ENCODE data around the gene FAM107B.

DNA sequence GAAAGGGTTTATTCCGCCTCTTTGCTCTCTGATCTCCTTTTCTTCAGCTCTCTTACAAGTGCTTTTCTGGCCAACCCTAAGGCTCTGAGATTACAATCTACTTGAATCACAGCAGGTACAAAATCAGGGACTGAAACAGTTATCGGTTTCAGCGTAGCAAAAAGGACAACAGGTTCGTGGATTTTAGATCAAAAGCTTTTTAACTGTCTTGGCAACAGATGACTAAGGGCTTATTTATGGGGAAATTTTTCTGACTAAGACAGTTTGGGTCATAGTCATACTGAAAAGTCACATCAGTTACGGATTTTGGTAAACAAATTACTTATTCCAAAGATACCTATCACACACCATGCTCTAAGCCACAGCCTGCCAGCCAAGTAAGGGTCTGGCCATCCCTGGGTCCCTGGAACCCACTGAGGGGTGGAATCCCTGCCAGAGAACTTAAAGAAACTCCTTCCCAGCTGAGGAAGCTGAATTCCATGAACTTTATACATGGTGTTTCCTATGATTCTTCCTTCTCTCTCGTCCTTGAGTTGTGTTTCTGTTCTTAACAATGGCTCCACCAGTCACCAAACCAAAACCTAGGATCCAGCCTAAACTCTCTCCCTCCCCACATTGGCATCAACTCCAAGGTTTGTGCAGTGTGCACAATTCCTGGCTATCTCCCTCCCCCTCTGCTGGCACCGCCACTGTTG lies 169.3 kb downstream of the FAM107B start:
- TF ChIP-seq RXRA (IDR thresholded peaks at IDR 0.05; ENCODE audit: insufficient read depth, low read depth, low read length): no peak
- no peak for TF ChIP-seq PHF8 (conservative IDR thresholded peaks at IDR 0.05; ENCODE audit: low read depth, low read length)
- no peak for TF ChIP-seq CTCF (IDR thresholded peaks at IDR 0.05; ENCODE audit: control extremely low read depth in 1 of 3, insufficient read depth in 1 of 3, low read depth in 1 of 3, low read length in 3 of 3)
- no peak for TF ChIP-seq TEAD4 (IDR thresholded peaks at IDR 0.05; ENCODE audit: low read depth, low read length)
- TF ChIP-seq NRF1 (IDR thresholded peaks at IDR 0.05; ENCODE audit: low read depth, low read length): no peak
- no peak for TF ChIP-seq RAD21 (IDR thresholded peaks at IDR 0.05 in 1 of 2, conservative IDR thresholded peaks at IDR 0.05 in 1 of 2; ENCODE audit: low read depth in 2 of 2, low read length in 2 of 2)
- TF ChIP-seq POLR2A (IDR thresholded peaks at IDR 0.05; ENCODE audit: control extremely low read depth in 1 of 2, low read depth in 2 of 2, low read length in 2 of 2): no peak
- TF ChIP-seq, protein P1, sequence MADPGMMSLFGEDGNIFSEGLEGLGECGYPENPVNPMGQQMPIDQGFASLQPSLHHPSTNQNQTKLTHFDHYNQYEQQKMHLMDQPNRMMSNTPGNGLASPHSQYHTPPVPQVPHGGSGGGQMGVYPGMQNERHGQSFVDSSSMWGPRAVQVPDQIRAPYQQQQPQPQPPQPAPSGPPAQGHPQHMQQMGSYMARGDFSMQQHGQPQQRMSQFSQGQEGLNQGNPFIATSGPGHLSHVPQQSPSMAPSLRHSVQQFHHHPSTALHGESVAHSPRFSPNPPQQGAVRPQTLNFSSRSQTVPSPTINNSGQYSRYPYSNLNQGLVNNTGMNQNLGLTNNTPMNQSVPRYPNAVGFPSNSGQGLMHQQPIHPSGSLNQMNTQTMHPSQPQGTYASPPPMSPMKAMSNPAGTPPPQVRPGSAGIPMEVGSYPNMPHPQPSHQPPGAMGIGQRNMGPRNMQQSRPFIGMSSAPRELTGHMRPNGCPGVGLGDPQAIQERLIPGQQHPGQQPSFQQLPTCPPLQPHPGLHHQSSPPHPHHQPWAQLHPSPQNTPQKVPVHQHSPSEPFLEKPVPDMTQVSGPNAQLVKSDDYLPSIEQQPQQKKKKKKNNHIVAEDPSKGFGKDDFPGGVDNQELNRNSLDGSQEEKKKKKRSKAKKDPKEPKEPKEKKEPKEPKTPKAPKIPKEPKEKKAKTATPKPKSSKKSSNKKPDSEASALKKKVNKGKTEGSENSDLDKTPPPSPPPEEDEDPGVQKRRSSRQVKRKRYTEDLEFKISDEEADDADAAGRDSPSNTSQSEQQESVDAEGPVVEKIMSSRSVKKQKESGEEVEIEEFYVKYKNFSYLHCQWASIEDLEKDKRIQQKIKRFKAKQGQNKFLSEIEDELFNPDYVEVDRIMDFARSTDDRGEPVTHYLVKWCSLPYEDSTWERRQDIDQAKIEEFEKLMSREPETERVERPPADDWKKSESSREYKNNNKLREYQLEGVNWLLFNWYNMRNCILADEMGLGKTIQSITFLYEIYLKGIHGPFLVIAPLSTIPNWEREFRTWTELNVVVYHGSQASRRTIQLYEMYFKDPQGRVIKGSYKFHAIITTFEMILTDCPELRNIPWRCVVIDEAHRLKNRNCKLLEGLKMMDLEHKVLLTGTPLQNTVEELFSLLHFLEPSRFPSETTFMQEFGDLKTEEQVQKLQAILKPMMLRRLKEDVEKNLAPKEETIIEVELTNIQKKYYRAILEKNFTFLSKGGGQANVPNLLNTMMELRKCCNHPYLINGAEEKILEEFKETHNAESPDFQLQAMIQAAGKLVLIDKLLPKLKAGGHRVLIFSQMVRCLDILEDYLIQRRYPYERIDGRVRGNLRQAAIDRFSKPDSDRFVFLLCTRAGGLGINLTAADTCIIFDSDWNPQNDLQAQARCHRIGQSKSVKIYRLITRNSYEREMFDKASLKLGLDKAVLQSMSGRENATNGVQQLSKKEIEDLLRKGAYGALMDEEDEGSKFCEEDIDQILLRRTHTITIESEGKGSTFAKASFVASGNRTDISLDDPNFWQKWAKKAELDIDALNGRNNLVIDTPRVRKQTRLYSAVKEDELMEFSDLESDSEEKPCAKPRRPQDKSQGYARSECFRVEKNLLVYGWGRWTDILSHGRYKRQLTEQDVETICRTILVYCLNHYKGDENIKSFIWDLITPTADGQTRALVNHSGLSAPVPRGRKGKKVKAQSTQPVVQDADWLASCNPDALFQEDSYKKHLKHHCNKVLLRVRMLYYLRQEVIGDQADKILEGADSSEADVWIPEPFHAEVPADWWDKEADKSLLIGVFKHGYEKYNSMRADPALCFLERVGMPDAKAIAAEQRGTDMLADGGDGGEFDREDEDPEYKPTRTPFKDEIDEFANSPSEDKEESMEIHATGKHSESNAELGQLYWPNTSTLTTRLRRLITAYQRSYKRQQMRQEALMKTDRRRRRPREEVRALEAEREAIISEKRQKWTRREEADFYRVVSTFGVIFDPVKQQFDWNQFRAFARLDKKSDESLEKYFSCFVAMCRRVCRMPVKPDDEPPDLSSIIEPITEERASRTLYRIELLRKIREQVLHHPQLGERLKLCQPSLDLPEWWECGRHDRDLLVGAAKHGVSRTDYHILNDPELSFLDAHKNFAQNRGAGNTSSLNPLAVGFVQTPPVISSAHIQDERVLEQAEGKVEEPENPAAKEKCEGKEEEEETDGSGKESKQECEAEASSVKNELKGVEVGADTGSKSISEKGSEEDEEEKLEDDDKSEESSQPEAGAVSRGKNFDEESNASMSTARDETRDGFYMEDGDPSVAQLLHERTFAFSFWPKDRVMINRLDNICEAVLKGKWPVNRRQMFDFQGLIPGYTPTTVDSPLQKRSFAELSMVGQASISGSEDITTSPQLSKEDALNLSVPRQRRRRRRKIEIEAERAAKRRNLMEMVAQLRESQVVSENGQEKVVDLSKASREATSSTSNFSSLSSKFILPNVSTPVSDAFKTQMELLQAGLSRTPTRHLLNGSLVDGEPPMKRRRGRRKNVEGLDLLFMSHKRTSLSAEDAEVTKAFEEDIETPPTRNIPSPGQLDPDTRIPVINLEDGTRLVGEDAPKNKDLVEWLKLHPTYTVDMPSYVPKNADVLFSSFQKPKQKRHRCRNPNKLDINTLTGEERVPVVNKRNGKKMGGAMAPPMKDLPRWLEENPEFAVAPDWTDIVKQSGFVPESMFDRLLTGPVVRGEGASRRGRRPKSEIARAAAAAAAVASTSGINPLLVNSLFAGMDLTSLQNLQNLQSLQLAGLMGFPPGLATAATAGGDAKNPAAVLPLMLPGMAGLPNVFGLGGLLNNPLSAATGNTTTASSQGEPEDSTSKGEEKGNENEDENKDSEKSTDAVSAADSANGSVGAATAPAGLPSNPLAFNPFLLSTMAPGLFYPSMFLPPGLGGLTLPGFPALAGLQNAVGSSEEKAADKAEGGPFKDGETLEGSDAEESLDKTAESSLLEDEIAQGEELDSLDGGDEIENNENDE (IDR thresholded peaks at IDR 0.05; ENCODE audit: insufficient replicate concordance, low read length): no peak
- no peak for TF ChIP-seq HDAC2 (IDR thresholded peaks at IDR 0.05; ENCODE audit: borderline replicate concordance in 1 of 2, low read depth in 2 of 2, low read length in 2 of 2)
- TF ChIP-seq SRF (IDR thresholded peaks at IDR 0.05; ENCODE audit: low read depth, low read length): no peak
- TF ChIP-seq POLR2AphosphoS5 (IDR thresholded peaks at IDR 0.05; ENCODE audit: low read depth, low read length): no peak

All from H1 (cell line).